Suprapubic skin (tissue), 4 donors: ENCODE results near the gene MTFR1L. TPM values are rescaled to one million over a fixed set of nuclear protein-coding genes. Genes with fewer than 3 reads are reported as not detected.

Experiments used
- DNase-seq, 2 donors: peaks; one replicate each; pipeline ENCODE4 v3.0.0-alpha.2; 2019; ENCODE audit warnings: low spot score in 2 of 2
- H3K27ac ChIP-seq: fragments of 200-600 bp; sonication (generic); one replicate; pipeline ENCODE4 v1.5.1; 2019
- H3K27me3 ChIP-seq: fragments of 200-600 bp; sonication (generic); one replicate; pipeline ENCODE4 v1.5.1; 2019
- H3K36me3 ChIP-seq: fragments of 200-600 bp; sonication (generic); one replicate; pipeline ENCODE4 v1.5.1; 2019
- H3K4me1 ChIP-seq: fragments of 200-600 bp; sonication (generic); one replicate; pipeline ENCODE4 v1.5.1; 2019
- H3K4me3 ChIP-seq: fragments of 200-600 bp; sonication (generic); one replicate; pipeline ENCODE4 v1.5.1; 2019; ENCODE audit warnings: mild to moderate bottlenecking
- H3K9me3 ChIP-seq: fragments of 200-600 bp; sonication (generic); one replicate; pipeline ENCODE4 v1.5.1; 2019
- CTCF ChIP-seq, 2 donors: fragments of 200-600 bp in 1 of 2; fragments of 450-650 bp in 1 of 2; sonication (generic) in 1 of 2; IDR thresholded peaks; one replicate each; pipeline ENCODE4 v1.5.1; 2016 to 2019; ENCODE audit warnings: antibody characterized with exemption in 2 of 2, mild to moderate bottlenecking in 1 of 2, moderate library complexity in 1 of 2
- EP300 ChIP-seq: sonication (generic); formaldehyde crosslinking; IDR thresholded peaks from one replicate; pipeline ENCODE4 v1.6.1; 2017; ENCODE audit warnings: antibody characterized with exemption
- POLR2A ChIP-seq, 2 donors: fragments of 450-650 bp; IDR thresholded peaks; one replicate each; pipeline ENCODE4 v1.6.1; 2017; ENCODE audit warnings: antibody characterized with exemption in 2 of 2, mild to moderate bottlenecking in 2 of 2, moderate library complexity in 2 of 2
- POLR2AphosphoS5 ChIP-seq, 3 donors: sonication (generic); formaldehyde crosslinking; IDR thresholded peaks; one replicate each; pipeline ENCODE4 v1.6.1; 2017; ENCODE audit warnings: antibody characterized with exemption in 3 of 3
- WGBS: methylation state at CpG from one replicate; pipeline ENCODE4 v1.1.5; 2018; 5-methylcytosine and 5-hydroxymethylcytosine counted together
- total RNA-seq, 4 donors: library from RNA; depleted of rRNA; stranded (reverse); fragments of >200 nt; gene quantifications; one replicate each; pipeline ENCODE4 v1.1.0, GENCODE V29; 2016

MTFR1L gene
- total RNA-seq, 4 donors from 2014 or later: 35.2 to 79.3 (median 48.1) TPM

- no peak overlapping the region for H3K4me3 ChIP-seq
- 63% methylated on average over 6 of the region's 6 CpGs for WGBS
- no peaks in the 10 kb centered on the region for H3K27me3 ChIP-seq
- no peaks in the 10 kb centered on the region for H3K9me3 ChIP-seq
- peaks cover 55% of the 10 kb centered on the region for H3K4me1 ChIP-seq
- DNase-seq: no peak
- peaks cover 3% of the 10 kb centered on the region for H3K36me3 ChIP-seq
- no peak for TF ChIP-seq CTCF (IDR thresholded peaks at IDR 0.05)
- TF ChIP-seq POLR2A (IDR thresholded peaks at IDR 0.05): no peak
- TF ChIP-seq EP300: no peak
- no peak for TF ChIP-seq POLR2AphosphoS5 (IDR thresholded peaks at IDR 0.05)
- no peak overlapping the region for H3K27ac ChIP-seq
These were observed 50.3 kb downstream of the MTFR1L start for GRCh38 chr1:25869909-25870606.

- no peaks in the 10 kb centered on the region for H3K9me3 ChIP-seq
- peaks cover 3% of the 10 kb centered on the region for H3K36me3 ChIP-seq
- H3K4me1 ChIP-seq: peaks cover 61% of the 10 kb centered on the region
- H3K27me3 ChIP-seq: no peaks in the 10 kb centered on the region
- no peak for DNase-seq
- no peak overlapping the region for H3K4me3 ChIP-seq
- H3K27ac ChIP-seq: no peak overlapping the region
- no peak for TF ChIP-seq POLR2AphosphoS5 (IDR thresholded peaks at IDR 0.05)
- no peak for TF ChIP-seq EP300
- TF ChIP-seq CTCF (IDR thresholded peaks at IDR 0.05): no peak
- TF ChIP-seq POLR2A (IDR thresholded peaks at IDR 0.05): no peak
- WGBS: 91% methylated on average over 1 of the region's 1 CpG
These were observed 50.9 kb downstream of the MTFR1L start for GRCh38 chr1:25870614-25871013.

- peak overlapping the region; percentile 64 for H3K27ac ChIP-seq
- no peak for DNase-seq
These were observed 51.4 kb downstream of the MTFR1L start for GRCh38 chr1:25871086-25871703.

GRCh38 chr1:25871704-25872494 is 52.1 kb downstream of the MTFR1L start:
- H3K4me1 ChIP-seq: peaks cover 72% of the 10 kb centered on the region
- H3K9me3 ChIP-seq: no peaks in the 10 kb centered on the region
- H3K27me3 ChIP-seq: no peaks in the 10 kb centered on the region
- TF ChIP-seq POLR2A (IDR thresholded peaks at IDR 0.05) (no peak), EP300 (no peak), POLR2AphosphoS5 (IDR thresholded peaks at IDR 0.05) (no peak), CTCF (IDR thresholded peaks at IDR 0.05) (no peak)
- WGBS: 59% methylated on average over 9 of the region's 9 CpGs
- no peak overlapping the region for H3K4me3 ChIP-seq
- DNase-seq: peak in 1 of 2 donors; percentile 59
- peaks cover 3% of the 10 kb centered on the region for H3K36me3 ChIP-seq
- peak overlapping the region; percentile 64 for H3K27ac ChIP-seq

More at GRCh38 chr1:25871086-25871703, 51.4 kb downstream of the MTFR1L start:
- Histone ChIP-seq H3K9me3 (no peaks in the 10 kb centered on the region), H3K4me1 (peaks cover 67% of the 10 kb centered on the region), H3K4me3 (no peak overlapping the region), H3K27me3 (no peaks in the 10 kb centered on the region), H3K36me3 (peaks cover 3% of the 10 kb centered on the region)
- WGBS: 26% methylated on average over 5 of the region's 5 CpGs
- TF ChIP-seq CTCF (IDR thresholded peaks at IDR 0.05) (no peak), POLR2AphosphoS5 (IDR thresholded peaks at IDR 0.05) (no peak), POLR2A (IDR thresholded peaks at IDR 0.05) (no peak), EP300 (no peak)

- TF ChIP-seq CTCF (IDR thresholded peaks at IDR 0.05) (no peak), POLR2A (IDR thresholded peaks at IDR 0.05) (no peak), POLR2AphosphoS5 (IDR thresholded peaks at IDR 0.05) (no peak), EP300 (no peak)
- H3K36me3 ChIP-seq: peaks cover 3% of the 10 kb centered on the region
- H3K9me3 ChIP-seq: no peaks in the 10 kb centered on the region
- H3K27me3 ChIP-seq: no peaks in the 10 kb centered on the region
- no peak overlapping the region for H3K4me3 ChIP-seq
- DNase-seq: no peak
- 55% methylated on average over 2 of the region's 2 CpGs for WGBS
- H3K27ac ChIP-seq: peak overlapping the region; percentile 30
- H3K4me1 ChIP-seq: peaks cover 71% of the 10 kb centered on the region
These were observed 53.0 kb downstream of the MTFR1L start for GRCh38 chr1:25872713-25873112.
